ENCODE data around the gene CACNA2D2. TPM values are rescaled to one million over a fixed set of nuclear protein-coding genes. Genes with fewer than 3 reads are reported as not detected.

Gene CACNA2D2
- total and polyA plus RNA-seq, 2 of the 13 experiments (the other 11 are each of a cell fraction or from before 2014, with no cell fraction given) = not detected

DNA sequence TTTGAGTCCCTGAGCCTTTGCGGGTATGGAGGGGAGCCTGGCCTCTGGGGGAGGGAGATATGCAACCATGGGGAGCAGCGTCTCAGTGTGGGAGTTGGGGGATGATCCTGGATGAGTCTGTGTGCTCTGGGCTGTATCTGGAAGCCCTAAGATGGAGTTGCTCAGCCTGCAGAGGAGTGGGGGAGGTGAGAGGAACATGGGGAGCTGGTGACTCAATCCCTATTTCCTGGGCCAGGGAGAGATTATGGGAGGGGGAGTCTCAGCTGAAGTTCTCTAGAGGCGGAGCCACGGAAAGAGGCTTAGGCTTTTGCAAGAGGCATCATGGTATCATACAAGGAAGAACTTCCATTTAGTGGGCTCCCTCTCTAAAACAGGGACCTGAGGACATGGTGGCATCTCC is 84.6 kb downstream of the CACNA2D2 start:
- no peaks in the 10 kb centered on the region for H3K36me3 ChIP-seq (replicated peaks in 1 of 2; ENCODE audit: control insufficient read depth in 1 of 2, insufficient read depth in 2 of 2, low read length in 2 of 2)
- TF ChIP-seq ZNF124 (CRISPR knock-in tag; IDR thresholded peaks at IDR 0.05) (no peak), HMGA1 (CRISPR knock-in tag; conservative IDR thresholded peaks at IDR 0.05) (no peak), MAFG (CRISPR knock-in tag; IDR thresholded peaks at IDR 0.05) (no peak), ATF7 (IDR thresholded peaks at IDR 0.05) (no peak), ATF7 (CRISPR knock-in tag; IDR thresholded peaks at IDR 0.05) (no peak), ADNP (CRISPR knock-in tag; IDR thresholded peaks at IDR 0.05) (no peak), NFE2L2 (IDR thresholded peaks at IDR 0.05; ENCODE audit: low read length) (no peak), ZNF556 (CRISPR knock-in tag; IDR thresholded peaks at IDR 0.05; ENCODE audit: borderline replicate concordance) (no peak)
- peaks cover 27% of the 10 kb centered on the region for H3K4me1 ChIP-seq (ENCODE audit: insufficient read depth, low read length)
- peaks cover 6% of the 10 kb centered on the region; the same call in 1 of the 2 replicates for H4K20me1 ChIP-seq (ENCODE audit: insufficient read depth, low read length)
- in situ Hi-C loops (cut with HindIII; ENCODE audit: extremely low pct_ligation_motif_present, low pct_unique_long_range_greater_than_20kb) = no loop called here
- BruUV-seq (replicated peaks) = no TSS peak
- H3K27me3 ChIP-seq (ENCODE audit: control insufficient read depth in 1 of 2, insufficient read depth in 2 of 2, low read length in 2 of 2) = peaks cover 1 to 21% of the 10 kb centered on the region in 2 experiments; a peak in 3 of 5 replicates
- ATAC-seq (no peak), DNase-seq (ENCODE audit: low spot score) (no peak), FAIRE-seq (no peak)
- CTCF ChIA-PET (ENCODE audit: low intra/inter-chr PET ratio, low total read pairs) = no interaction called here
- no peak overlapping the region for H3K27ac ChIP-seq (ENCODE audit: extremely low read length, insufficient read depth, low read length)
- no peak overlapping the region for H2AFZ ChIP-seq (ENCODE audit: low read length)
- POLR2A ChIA-PET = no interaction called here
- intact Hi-C loops (cut with micrococcal nuclease; ENCODE audit: unreplicated experiment) = no loop called here
- WGBS (ENCODE audit: low lambda C conversion rate) = 74% methylated on average over 4 of the region's 4 CpGs
- no peaks in the 10 kb centered on the region for H3K79me2 ChIP-seq (ENCODE audit: insufficient read depth, low read length)
- no peak overlapping the region for H3K9ac ChIP-seq (ENCODE audit: insufficient read depth, low read depth, low read length)
- no peak overlapping the region for H3K4me2 ChIP-seq (ENCODE audit: low read depth, low read length)
- H3K9me3 ChIP-seq (ENCODE audit: low read length) = no peaks in the 10 kb centered on the region
- H3K4me3 ChIP-seq (replicated peaks in 1 of 3; ENCODE audit: insufficient read depth in 1 of 3, low read depth in 2 of 3, low read length in 3 of 3) = no peak overlapping the region

DNA sequence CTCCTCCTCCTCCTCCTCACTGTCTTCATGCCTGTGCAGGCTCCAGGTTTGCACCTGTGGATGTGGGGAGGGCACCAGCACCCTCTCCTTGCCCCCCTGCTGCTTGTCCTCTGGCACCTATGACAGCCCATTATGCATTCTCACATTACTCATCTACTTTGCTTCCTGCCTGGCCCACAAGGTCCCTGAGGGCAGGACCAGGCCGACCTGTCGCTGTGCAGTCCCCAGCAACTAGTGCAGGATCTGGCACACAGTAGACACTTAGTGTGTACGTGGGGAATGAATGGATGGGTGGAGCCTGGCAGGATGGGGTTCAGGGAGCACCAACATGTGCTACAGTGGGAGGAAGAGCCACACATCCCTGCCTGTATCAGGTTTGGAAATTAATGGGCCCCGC is 85.8 kb downstream of the CACNA2D2 start:
- ATAC-seq (no peak), DNase-seq (ENCODE audit: low spot score) (no peak), FAIRE-seq (no peak)
- no TSS peak for BruUV-seq (replicated peaks)
- Histone ChIP-seq H2AFZ (ENCODE audit: low read length) (no peak overlapping the region), H3K9ac (ENCODE audit: insufficient read depth, low read depth, low read length) (no peak overlapping the region), H3K4me2 (ENCODE audit: low read depth, low read length) (no peak overlapping the region), H3K27ac (ENCODE audit: extremely low read length, insufficient read depth, low read length) (no peak overlapping the region), H3K4me3 (replicated peaks in 1 of 3; ENCODE audit: insufficient read depth in 1 of 3, low read depth in 2 of 3, low read length in 3 of 3) (no peak overlapping the region), H3K27me3 (ENCODE audit: control insufficient read depth in 1 of 2, insufficient read depth in 2 of 2, low read length in 2 of 2) (peaks cover 1 to 16% of the 10 kb centered on the region in 2 experiments; a peak in 3 of 5 replicates), H4K20me1 (ENCODE audit: insufficient read depth, low read length) (peaks cover 6% of the 10 kb centered on the region; the same call in 1 of the 2 replicates), H3K36me3 (replicated peaks in 1 of 2; ENCODE audit: control insufficient read depth in 1 of 2, insufficient read depth in 2 of 2, low read length in 2 of 2) (no peaks in the 10 kb centered on the region), H3K9me3 (ENCODE audit: low read length) (no peaks in the 10 kb centered on the region), H3K79me2 (ENCODE audit: insufficient read depth, low read length) (no peaks in the 10 kb centered on the region), H3K4me1 (ENCODE audit: insufficient read depth, low read length) (peaks cover 15% of the 10 kb centered on the region)
- CTCF ChIA-PET (ENCODE audit: low intra/inter-chr PET ratio, low total read pairs) = no interaction called here
- POLR2A ChIA-PET = no interaction called here
- in situ Hi-C loops (cut with HindIII; ENCODE audit: extremely low pct_ligation_motif_present, low pct_unique_long_range_greater_than_20kb) (no loop called here), intact Hi-C loops (cut with micrococcal nuclease; ENCODE audit: unreplicated experiment) (no loop called here)
- WGBS (ENCODE audit: low lambda C conversion rate) = 31% methylated on average over 4 of the region's 4 CpGs
- no peak for TF ChIP-seq ZBTB34 (CRISPR knock-in tag; IDR thresholded peaks at IDR 0.05)
- no peak for TF ChIP-seq MATR3 (CRISPR knock-in tag; IDR thresholded peaks at IDR 0.05)
- no peak for TF ChIP-seq ZNF460 (CRISPR knock-in tag; IDR thresholded peaks at IDR 0.05; ENCODE audit: borderline replicate concordance)
- no peak for TF ChIP-seq ZNF124 (CRISPR knock-in tag; IDR thresholded peaks at IDR 0.05)
- no peak for TF ChIP-seq ETV5 (CRISPR knock-in tag; IDR thresholded peaks at IDR 0.05; ENCODE audit: borderline replicate concordance)
- TF ChIP-seq ZNF747 (CRISPR knock-in tag; IDR thresholded peaks at IDR 0.05; ENCODE audit: borderline replicate concordance) = no peak
- no peak for TF ChIP-seq ZNF749 (CRISPR knock-in tag; IDR thresholded peaks at IDR 0.05; ENCODE audit: borderline replicate concordance)
- no peak for TF ChIP-seq CHD4 (IDR thresholded peaks at IDR 0.05; ENCODE audit: borderline replicate concordance, low read length)
- TF ChIP-seq ZNF225 (CRISPR knock-in tag; IDR thresholded peaks at IDR 0.05) = no peak
- TF ChIP-seq, protein P1, sequence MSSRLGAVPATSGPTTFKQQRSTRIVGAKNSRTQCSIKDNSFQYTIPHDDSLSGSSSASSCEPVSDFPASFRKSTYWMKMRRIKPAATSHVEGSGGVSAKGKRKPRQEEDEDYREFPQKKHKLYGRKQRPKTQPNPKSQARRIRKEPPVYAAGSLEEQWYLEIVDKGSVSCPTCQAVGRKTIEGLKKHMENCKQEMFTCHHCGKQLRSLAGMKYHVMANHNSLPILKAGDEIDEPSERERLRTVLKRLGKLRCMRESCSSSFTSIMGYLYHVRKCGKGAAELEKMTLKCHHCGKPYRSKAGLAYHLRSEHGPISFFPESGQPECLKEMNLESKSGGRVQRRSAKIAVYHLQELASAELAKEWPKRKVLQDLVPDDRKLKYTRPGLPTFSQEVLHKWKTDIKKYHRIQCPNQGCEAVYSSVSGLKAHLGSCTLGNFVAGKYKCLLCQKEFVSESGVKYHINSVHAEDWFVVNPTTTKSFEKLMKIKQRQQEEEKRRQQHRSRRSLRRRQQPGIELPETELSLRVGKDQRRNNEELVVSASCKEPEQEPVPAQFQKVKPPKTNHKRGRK (CRISPR knock-in tag; IDR thresholded peaks at IDR 0.05) = no peak

Data from HepG2 (cell line).